CD4-positive, alpha-beta T cell treated with Interleukin-17A for 1 hour (primary cell): ENCODE results near the gene FN3K.
A peak's percentile ranks its signal among the peaks of the same experiment; 100 is the strongest.
"Not testable (repeated sequence)": the region's sequence is repeated elsewhere in the genome, so short reads cannot be mapped to it uniquely, and the experiment has no call there.

ENCODE experiments used
- DNase-seq: peaks from one replicate; pipeline ENCODE4 v3.0.0-alpha.2; 2020

Gene FN3K

GRCh38 chr17:82737967-82738877 lies 2.8 kb downstream of the FN3K start:
- DNase-seq = no peak

DNA sequence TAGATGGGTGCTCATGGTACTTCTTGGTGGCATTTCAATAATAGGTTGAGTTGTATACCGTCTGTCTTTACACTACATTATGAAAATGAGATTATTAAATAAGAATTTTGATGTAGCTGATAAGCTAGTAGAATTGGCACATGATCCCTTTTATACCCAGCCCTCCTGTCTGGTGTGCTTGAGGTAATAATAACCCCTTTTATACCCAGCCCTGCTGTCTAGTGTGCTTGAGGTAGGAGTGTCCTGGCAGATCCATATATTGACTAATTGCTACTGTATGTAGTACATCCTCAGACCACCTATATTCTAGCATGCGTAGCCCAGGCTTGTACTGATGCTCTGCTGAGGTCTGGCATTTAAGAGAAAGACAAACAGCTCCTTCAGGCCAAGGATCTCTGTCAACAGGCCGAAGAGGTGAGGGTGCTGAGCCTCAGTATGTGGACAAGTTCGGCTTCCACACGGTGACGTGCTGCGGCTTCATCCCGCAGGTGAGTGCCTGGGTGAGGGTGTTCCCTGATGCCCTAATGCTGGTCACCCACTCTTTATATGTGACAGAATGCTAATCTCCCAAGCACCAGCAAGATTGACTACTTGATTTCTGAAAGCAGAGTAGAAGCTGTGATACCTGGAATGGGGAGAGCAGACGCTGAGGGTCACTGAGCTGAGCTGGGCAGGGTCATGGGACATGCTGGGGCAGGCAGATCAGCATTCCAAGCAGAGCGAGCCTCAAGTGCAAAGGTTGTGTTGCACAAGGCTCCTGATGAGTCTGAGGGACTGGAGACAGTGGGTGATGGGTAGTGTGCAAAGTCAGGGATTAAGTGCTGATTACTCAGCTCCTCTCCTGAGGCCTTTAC lies 5.7 kb downstream of the FN3K start:
- no peak for DNase-seq

- no peak for DNase-seq
These were observed 8.2 kb downstream of the FN3K start for GRCh38 chr17:82743344-82744219.

GRCh38 chr17:82744736-82745135 lies 9.3 kb downstream of the FN3K start:
- DNase-seq = not testable (repeated sequence)

DNA sequence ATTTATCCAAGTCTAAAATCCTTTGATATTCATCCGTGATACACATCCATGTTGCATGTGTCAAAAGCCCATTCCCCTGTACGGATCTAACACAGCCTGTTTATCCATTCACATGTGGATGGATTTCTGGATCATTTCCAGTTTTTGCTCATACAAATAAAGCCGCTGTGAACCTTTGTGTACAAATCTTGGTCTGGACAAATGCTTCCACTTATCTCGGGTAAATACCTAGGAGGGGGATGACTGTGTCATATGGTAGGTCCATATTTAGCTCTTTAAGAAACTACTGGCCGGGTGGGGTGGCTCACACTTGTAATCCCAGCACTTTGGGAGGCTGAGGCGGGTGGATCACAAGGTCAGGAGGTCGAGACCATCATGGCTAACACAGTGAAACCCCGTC lies 10.1 kb downstream of the FN3K start:
- no peak for DNase-seq

- DNase-seq = no peak
These were observed 13.3 kb downstream of the FN3K start for GRCh38 chr17:82748756-82749155.

- DNase-seq = no peak
These were observed 15.0 kb downstream of the FN3K start for GRCh38 chr17:82750241-82750908.

DNA sequence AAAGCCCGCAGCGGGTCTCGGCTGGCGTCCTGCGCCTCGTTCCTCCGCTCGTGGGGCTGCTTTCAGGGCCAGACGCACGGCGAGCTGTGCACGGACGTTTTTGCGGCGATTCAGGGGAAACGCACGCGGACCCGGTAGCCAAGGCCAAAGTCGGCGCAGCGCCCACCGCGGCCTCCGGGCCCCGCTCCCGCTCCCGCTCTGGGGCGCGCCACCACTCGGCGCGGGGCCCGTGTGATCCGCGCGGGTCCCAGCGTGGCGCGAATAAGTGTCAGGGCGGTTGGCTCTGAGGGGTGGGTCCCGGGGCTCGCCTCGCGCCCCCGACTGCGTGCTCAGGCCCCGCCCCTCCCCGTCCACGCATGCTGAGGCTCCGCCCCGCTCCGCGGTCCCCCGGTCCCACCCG lies 15.8 kb downstream of the FN3K start:
- DNase-seq = no peak

- peak; percentile 86 for DNase-seq
These were observed 16.4 kb downstream of the FN3K start, which contains the start of gene TBCD for GRCh38 chr17:82751571-82752370. TBCD (plus strand) TSS chr17:82752065; CDS start chr17:82752194, 129 bp downstream.

- DNase-seq = no peak
These were observed 17.2 kb downstream of the FN3K start for GRCh38 chr17:82752371-82753200.

- DNase-seq = no peak
These were observed 17.7 kb downstream of the FN3K start for GRCh38 chr17:82753201-82753464.

GRCh38 chr17:82754297-82755208 lies 19.1 kb downstream of the FN3K start:
- no peak for DNase-seq

GRCh38 chr17:82756166-82756565 lies 20.8 kb downstream of the FN3K start:
- no peak for DNase-seq

- DNase-seq = no peak
These were observed 30.0 kb downstream of the FN3K start for GRCh38 chr17:82765371-82765770.

- peak; percentile 43 for DNase-seq
These were observed 31.8 kb downstream of the FN3K start for GRCh38 chr17:82767041-82767754.

- no peak for DNase-seq
These were observed 33.6 kb downstream of the FN3K start for GRCh38 chr17:82769041-82769440.

DNA sequence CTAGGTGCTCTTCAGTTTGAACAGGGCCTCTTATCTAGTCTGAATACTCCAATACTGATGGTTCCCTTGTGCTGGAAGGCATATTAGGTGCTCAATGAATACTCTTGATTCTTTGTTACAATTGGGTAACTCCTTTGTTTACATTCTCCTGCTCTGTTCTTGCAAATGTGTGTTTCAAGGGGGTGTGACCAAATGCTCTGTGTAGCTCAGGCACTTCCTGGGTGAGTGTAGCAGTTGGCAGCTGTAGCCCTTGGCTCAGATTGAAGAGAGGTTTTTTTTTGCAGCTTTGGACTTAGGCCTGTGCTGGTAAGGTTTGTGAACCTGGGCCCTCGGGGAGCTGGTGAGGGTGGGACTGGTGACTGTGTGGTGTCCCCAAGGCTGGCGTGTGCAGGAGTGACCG lies 36.6 kb downstream of the FN3K start:
- no peak for DNase-seq

GRCh38 chr17:82774456-82774855 lies 39.0 kb downstream of the FN3K start:
- not testable (repeated sequence) for DNase-seq
